NCI-H526 treated with DMSO at 0.1 percent for 48 hours (cell line): ENCODE data around the gene FGF11.

Experiments
- DNase-seq: peaks from one replicate; lab custom pipeline; 2025; lab: John Stamatoyannopoulos, UW

FGF11 gene

GRCh38 chr17:7408252-7408727, 31.0 kb upstream of the FGF11 start:
- DNase-seq = no peak

- no peak for DNase-seq
Observed at GRCh38 chr17:7408863-7409262, 30.4 kb upstream of the FGF11 start.

GRCh38 chr17:7409716-7410115, 29.6 kb upstream of the FGF11 start:
- no peak for DNase-seq

- DNase-seq = no peak
Observed at GRCh38 chr17:7410634-7411426, 28.5 kb upstream of the FGF11 start.

- DNase-seq = no peak
Observed at GRCh38 chr17:7411427-7411750, 27.9 kb upstream of the FGF11 start.

- DNase-seq = no peak
Observed at GRCh38 chr17:7413346-7413985, 25.8 kb upstream of the FGF11 start.

GRCh38 chr17:7414837-7415236, 24.5 kb upstream of the FGF11 start:
- DNase-seq = no peak

- DNase-seq = no peak
Observed at GRCh38 chr17:7415784-7416183, 23.5 kb upstream of the FGF11 start.

- DNase-seq = no peak
Observed at GRCh38 chr17:7416323-7416722, 23.0 kb upstream of the FGF11 start.

- DNase-seq = no peak
Observed at GRCh38 chr17:7417056-7417655, 22.2 kb upstream of the FGF11 start.

- DNase-seq = no peak
Observed at GRCh38 chr17:7418472-7419152, 20.7 kb upstream of the FGF11 start.

- DNase-seq = no peak
Observed at GRCh38 chr17:7419819-7420610, 19.3 kb upstream of the FGF11 start, which contains the start of gene SPEM1. SPEM1 (plus strand) TSS chr17:7420324; CDS start chr17:7420385, 61 bp downstream.

GRCh38 chr17:7421186-7421585, 18.1 kb upstream of the FGF11 start:
- no peak for DNase-seq

- no peak for DNase-seq
Observed at GRCh38 chr17:7423679-7424078, 15.6 kb upstream of the FGF11 start.

GRCh38 chr17:7425316-7425715, 14.0 kb upstream of the FGF11 start, which contains the start of gene SPEM2:
SPEM2 (plus strand) TSS chr17:7425616; CDS start chr17:7425689, 73 bp downstream.
- DNase-seq = no peak

- no peak for DNase-seq
Observed at GRCh38 chr17:7425756-7426155, 13.6 kb upstream of the FGF11 start.

GRCh38 chr17:7426203-7426863, 13.0 kb upstream of the FGF11 start:
- no peak for DNase-seq

- DNase-seq = no peak
Observed at GRCh38 chr17:7426896-7427489, 12.3 kb upstream of the FGF11 start.

GRCh38 chr17:7427549-7427948, 11.8 kb upstream of the FGF11 start:
- DNase-seq = no peak

GRCh38 chr17:7428557-7428956, 10.8 kb upstream of the FGF11 start, which contains the start of gene SPEM3:
SPEM3 (plus strand) TSS chr17:7428857; CDS start chr17:7428903, 46 bp downstream.
- no peak for DNase-seq

GRCh38 chr17:7429722-7430121, 9.6 kb upstream of the FGF11 start:
- DNase-seq = no peak
